Kasumi-1 (cell line): ENCODE data around the gene EIF2AK2.

Experiments used
- DNase-seq, 2 experiments: peaks; one replicate each; lab custom pipeline; 2025; lab: John Stamatoyannopoulos, UW

EIF2AK2 gene

GRCh38 chr2:37100054-37100453 is 56.7 kb downstream of the EIF2AK2 start:
- no peak for DNase-seq

- no peak for DNase-seq
These were observed 58.2 kb downstream of the EIF2AK2 start for GRCh38 chr2:37098416-37099118.

GRCh38 chr2:37096568-37096967 is 60.2 kb downstream of the EIF2AK2 start:
- DNase-seq: no peak

GRCh38 chr2:37091873-37092272 is 64.9 kb downstream of the EIF2AK2 start:
- DNase-seq: no peak

GRCh38 chr2:37090019-37090477 is 66.7 kb downstream of the EIF2AK2 start:
- DNase-seq: no peak

- no peak for DNase-seq
These were observed 71.0 kb downstream of the EIF2AK2 start for GRCh38 chr2:37085731-37086147.

GRCh38 chr2:37084797-37085196 is 72.0 kb downstream of the EIF2AK2 start:
- no peak for DNase-seq

GRCh38 chr2:37083873-37084794 is 72.6 kb downstream of the EIF2AK2 start, which contains the start of the genes GPATCH11 and HEATR5B:
TSS of gene GPATCH11 (plus strand) at chr2:37084518. CDS start at chr2:37088382, 3,864 bp downstream.
TSS of gene HEATR5B (minus strand) at chr2:37084372. CDS start at chr2:37083414, 958 bp downstream.
- DNase-seq: peak; percentile 98

- DNase-seq: peak; percentile 10 to 21
These were observed 76.1 kb downstream of the EIF2AK2 start for GRCh38 chr2:37080689-37081088.

- peak in 1 of 2 experiments; percentile 5 for DNase-seq
These were observed 76.5 kb downstream of the EIF2AK2 start for GRCh38 chr2:37080266-37080665.

GRCh38 chr2:37070931-37071330 is 85.8 kb downstream of the EIF2AK2 start:
- DNase-seq: no peak

GRCh38 chr2:37068686-37069085 is 88.1 kb downstream of the EIF2AK2 start:
- DNase-seq: no peak

GRCh38 chr2:37061776-37062175 is 95.0 kb downstream of the EIF2AK2 start:
- DNase-seq: no peak

GRCh38 chr2:37061013-37061711 is 95.6 kb downstream of the EIF2AK2 start:
- DNase-seq: no peak

GRCh38 chr2:37060446-37060845 is 96.3 kb downstream of the EIF2AK2 start:
- DNase-seq: no peak

- no peak for DNase-seq
These were observed 96.9 kb downstream of the EIF2AK2 start for GRCh38 chr2:37059841-37060240.

- no peak for DNase-seq
These were observed 104.0 kb downstream of the EIF2AK2 start for GRCh38 chr2:37052600-37053332.
